GM12801 (cell line): ENCODE measurements around the gene PDGFA.

ENCODE experiments used
- TF ChIP-seq, protein P1 (sequence below): IDR thresholded peaks from one replicate; pipeline ENCODE4 v1.5.1; 2011; ENCODE audit warnings: control low read depth; ENCODE audit not compliant: insufficient read length; ENCODE audit errors: extremely low read depth

Gene PDGFA

DNA sequence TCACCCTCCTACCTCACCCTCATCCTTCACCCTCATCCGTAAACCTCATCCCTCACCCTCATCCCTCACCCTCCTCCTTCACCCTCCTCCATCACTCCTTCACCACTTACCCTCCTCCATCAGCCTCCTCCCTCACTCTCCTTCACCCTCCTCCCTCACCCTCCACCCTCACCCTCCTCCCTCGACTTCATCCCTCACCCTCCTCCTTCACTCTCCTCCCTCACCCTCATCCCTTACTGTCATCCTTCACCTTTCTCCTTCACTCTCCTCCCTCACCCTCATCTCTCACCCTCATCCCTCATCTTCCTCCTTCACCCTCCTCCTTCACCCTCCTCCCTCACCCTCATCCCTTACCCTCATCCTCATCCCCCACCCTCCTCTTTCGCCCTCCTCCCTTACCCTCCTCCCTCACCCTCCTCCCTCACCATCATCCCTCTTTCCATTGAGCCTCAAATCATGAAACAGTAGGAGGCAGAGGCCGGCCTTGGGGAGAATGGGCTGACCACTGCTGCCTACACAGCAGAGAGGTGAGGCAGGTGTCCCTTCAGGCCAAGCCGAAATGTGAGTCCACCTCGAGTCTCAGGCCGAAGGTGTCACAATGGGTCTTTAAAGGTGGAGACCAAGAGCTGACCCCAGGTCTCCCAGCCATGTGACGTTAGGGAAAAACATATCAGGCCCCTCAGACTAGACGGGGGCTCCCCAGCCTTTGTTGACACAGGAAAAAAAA is 53.0 kb downstream of the PDGFA start:
- TF ChIP-seq, protein P1, sequence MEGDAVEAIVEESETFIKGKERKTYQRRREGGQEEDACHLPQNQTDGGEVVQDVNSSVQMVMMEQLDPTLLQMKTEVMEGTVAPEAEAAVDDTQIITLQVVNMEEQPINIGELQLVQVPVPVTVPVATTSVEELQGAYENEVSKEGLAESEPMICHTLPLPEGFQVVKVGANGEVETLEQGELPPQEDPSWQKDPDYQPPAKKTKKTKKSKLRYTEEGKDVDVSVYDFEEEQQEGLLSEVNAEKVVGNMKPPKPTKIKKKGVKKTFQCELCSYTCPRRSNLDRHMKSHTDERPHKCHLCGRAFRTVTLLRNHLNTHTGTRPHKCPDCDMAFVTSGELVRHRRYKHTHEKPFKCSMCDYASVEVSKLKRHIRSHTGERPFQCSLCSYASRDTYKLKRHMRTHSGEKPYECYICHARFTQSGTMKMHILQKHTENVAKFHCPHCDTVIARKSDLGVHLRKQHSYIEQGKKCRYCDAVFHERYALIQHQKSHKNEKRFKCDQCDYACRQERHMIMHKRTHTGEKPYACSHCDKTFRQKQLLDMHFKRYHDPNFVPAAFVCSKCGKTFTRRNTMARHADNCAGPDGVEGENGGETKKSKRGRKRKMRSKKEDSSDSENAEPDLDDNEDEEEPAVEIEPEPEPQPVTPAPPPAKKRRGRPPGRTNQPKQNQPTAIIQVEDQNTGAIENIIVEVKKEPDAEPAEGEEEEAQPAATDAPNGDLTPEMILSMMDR = no peak

DNA sequence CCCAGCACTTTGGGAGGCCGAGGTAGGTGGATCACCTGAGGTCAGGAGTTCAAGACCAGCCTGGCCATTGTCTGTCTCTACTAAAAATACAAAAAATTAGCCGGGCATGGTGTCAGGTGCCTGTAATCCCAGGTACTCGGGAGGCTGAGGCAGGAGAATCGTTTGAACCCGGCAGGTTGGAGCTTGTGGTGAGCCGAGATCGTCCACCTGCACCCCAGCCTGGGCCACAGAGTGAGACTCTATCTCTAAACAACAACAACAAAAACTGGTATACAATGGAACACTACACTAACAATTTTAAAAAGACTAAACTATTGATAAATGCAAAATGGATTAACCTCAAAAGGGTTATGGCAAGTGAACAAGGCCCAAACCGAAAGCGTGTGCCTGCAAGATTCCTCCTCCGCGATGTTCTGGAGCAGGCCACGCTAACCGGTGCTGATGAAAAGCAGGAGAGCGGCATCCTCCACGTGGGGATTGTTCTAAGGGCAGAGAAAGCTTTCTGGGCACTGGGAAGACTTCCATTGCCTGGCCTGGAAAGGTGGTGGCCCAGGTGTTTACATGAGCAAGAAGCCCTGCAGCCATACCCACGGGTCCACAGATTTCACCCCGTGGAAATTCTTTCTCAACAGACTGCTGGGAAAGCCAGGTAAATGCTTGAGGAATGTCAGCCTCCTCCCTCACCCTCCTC is 53.8 kb downstream of the PDGFA start:
- TF ChIP-seq, protein P1 = no peak

DNA sequence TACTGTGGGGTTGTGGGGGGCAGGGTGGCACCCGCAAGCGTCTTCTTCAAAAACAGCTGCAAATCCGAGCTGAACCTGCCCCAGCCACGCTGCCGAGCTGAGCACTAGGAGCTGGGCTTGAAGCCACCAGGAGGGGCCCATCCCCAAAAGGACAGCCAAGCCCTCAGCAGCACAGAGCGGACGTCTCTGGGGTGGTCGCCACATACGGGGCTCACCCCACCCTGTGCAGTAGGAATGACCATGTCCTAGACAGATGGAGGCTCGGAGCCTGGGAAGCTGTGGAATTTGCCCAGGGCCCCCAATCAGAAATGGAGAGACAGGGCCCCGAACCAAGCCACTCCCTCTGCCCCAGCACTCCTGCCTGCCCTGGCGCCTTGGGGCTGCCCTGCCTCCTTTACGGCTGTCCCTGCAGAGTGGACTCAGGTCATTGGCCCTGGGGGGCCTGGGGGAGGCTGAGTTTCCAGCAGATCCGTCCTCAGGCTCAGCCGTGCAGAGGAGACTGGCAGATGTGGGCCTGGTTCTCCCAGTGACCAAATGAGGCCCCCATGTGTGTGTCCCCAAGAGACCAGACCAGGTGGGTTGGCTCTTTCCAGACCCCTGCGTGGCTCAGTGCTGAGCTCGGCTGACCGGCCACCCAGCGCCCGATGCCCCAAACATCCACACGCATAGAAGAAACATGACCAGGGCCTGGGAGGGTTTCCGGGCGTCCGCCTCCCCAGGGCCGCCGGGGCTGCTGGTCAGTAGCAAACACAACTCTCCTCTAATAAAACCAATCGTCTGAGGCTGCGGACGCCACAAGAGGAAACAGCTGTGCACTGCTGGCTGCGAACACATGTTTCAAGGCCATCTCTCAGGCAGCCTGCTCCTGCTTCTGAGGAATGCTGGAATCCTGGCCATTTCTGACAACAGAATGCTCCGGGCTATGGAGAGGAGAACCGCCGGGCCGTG is 54.9 kb downstream of the PDGFA start:
- TF ChIP-seq, protein P1 = no peak

DNA sequence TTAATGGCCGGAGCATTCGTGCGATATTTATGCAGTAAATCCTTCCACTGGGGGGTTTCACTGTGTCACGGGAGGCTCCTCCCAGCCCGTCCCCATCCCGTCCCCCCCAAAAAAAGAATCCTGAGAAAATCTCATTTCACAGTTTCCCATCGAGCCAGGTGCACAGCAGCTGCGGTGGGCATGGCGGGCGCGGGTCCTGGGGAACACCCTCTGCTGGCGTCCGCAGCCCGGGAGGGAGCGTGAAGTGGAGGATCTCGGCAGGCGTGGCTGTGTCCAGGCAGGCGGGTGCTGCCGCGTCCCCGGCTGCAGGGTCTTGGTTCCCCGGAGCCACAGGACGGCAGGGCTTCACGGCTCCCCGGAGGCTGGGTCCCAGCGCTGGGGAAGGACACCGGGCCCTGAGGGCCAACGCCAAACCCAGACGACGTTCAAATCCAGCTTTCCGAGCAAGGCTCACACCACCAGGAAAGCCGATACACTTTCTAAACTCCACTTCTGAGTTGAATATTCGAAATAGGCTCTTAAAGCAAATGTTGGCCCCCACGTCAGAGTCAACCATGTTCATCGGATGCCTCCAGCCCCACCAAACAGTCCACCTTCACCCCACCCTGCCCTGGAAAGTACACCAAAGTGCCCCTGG is 55.7 kb downstream of the PDGFA start:
- TF ChIP-seq, protein P1 = no peak

DNA sequence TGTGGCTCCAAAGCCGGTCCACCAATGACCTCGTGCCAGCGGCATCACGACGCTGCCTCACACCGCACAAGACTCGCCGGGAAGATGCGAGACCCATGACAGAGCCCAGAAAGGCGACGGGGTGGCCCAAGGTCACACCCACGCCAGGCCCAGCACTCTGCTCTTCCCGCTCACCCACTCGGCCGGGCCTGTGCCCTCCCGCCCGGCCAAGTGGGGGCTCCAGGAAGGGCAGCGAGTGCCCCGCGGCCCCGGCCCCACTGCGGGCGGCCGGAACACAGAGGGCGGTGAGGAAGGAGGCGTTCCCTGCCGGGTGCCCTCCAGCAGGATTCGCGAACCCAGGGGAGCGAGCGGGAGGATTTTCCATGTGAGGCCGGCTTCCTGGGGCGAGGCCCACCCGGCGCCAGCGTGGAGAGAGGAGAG is 56.3 kb downstream of the PDGFA start:
- TF ChIP-seq, protein P1 = no peak

DNA sequence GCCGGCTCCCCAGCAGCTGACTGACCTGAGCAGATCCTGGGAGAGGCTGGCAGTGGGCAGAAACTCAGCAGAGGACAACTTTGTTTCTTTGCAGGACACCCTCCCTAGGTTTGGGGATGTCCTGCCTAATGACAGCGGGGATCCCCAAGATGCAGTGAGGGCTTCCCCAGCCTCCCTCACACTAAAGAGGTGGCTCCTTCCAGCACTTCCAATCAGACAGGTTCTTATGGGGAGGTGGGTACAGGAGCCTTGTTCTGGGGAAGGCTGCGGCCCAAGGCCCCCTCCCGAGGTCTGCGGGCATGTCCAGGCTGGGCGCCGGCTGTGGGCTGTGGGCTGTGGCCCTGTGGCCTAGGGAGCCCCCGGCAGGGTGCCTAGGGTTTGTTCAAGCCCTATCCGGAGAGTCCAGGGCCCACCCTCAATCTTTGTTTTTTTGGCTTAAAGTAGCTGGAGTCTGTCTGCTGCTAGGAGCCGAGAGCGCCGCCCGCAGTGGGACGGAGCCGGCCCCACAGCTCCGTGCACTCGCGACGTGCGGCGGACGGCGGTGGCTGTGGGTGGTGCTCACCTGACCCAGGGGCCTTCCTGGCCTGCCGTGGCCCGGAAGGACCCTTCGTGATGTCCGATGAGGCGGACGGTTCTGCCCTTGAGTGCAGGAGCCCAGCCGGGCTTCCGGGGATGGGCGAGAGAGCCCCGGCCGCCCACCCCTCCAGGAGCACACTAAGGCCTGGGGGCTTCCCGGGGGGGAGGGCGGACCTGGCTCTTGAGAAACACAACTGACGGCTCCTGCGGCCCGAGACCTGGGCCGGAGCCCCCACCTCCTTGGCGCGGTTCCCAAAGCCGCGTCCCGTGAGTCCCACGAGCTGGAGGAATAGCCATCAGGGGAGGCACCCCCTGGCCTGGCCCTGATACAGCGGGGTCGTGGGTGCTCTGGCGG is 57.2 kb downstream of the PDGFA start:
- TF ChIP-seq, protein P1 = no peak
